RPMI8226 (cell line): ENCODE measurements around the gene CKLF.
"Not testable (repeated sequence)": the region's sequence is repeated elsewhere in the genome, so short reads cannot be mapped to it uniquely, and the experiment has no call there.

Source experiments
- DNase-seq: peaks from one replicate; pipeline ENCODE4 v3.0.0-alpha.2; 2015

CKLF gene

GRCh38 chr16:66569827-66570405 is 17.5 kb downstream of the CKLF start:
- DNase-seq = no peak

GRCh38 chr16:66572356-66572755 is 20.0 kb downstream of the CKLF start:
- no peak for DNase-seq

- DNase-seq = no peak
Measured at GRCh38 chr16:66574081-66574480, 21.7 kb downstream of the CKLF start.

- no peak for DNase-seq
Measured at GRCh38 chr16:66574531-66574930, 22.2 kb downstream of the CKLF start.

GRCh38 chr16:66575060-66575459 is 22.7 kb downstream of the CKLF start:
- no peak for DNase-seq

GRCh38 chr16:66576296-66576695 is 23.9 kb downstream of the CKLF start:
- no peak for DNase-seq

GRCh38 chr16:66578651-66579531 is 26.5 kb downstream of the CKLF start, which contains the start of gene CMTM2:
Gene CMTM2, plus strand, starts transcription at chr16:66579463. Its CDS starts 145 bp downstream, at chr16:66579608.
- DNase-seq = no peak

GRCh38 chr16:66580605-66581209 is 28.3 kb downstream of the CKLF start:
- DNase-seq = no peak

- DNase-seq = no peak
Measured at GRCh38 chr16:66581246-66581952, 29.0 kb downstream of the CKLF start.

- no peak for DNase-seq
Measured at GRCh38 chr16:66585481-66586239, 33.3 kb downstream of the CKLF start.

- no peak for DNase-seq
Measured at GRCh38 chr16:66587881-66588600, 35.7 kb downstream of the CKLF start.

GRCh38 chr16:66588981-66589713 is 36.8 kb downstream of the CKLF start:
- peak; percentile 60 for DNase-seq

- DNase-seq = peak; percentile 62
Measured at GRCh38 chr16:66590322-66590721, 37.9 kb downstream of the CKLF start.

- no peak for DNase-seq
Measured at GRCh38 chr16:66591018-66591417, 38.6 kb downstream of the CKLF start.

- no peak for DNase-seq
Measured at GRCh38 chr16:66592241-66592640, 39.9 kb downstream of the CKLF start.

GRCh38 chr16:66592814-66593213 is 40.4 kb downstream of the CKLF start:
- DNase-seq = no peak

GRCh38 chr16:66594739-66595138 is 42.4 kb downstream of the CKLF start:
- no peak for DNase-seq

GRCh38 chr16:66596559-66596958 is 44.2 kb downstream of the CKLF start:
- not testable (repeated sequence) for DNase-seq

GRCh38 chr16:66596986-66597848 is 44.8 kb downstream of the CKLF start:
- no peak for DNase-seq

GRCh38 chr16:66598111-66598510 is 45.7 kb downstream of the CKLF start:
- DNase-seq = no peak
